Caki2 (cell line): ENCODE data around the gene HS6ST1. TPM values are rescaled to one million over a fixed set of nuclear protein-coding genes. Genes with fewer than 3 reads are reported as not detected.

Experiments
- DNase-seq: peaks from one replicate; pipeline ENCODE4 v3.0.0-alpha.2; 2015; ENCODE audit warnings: low read depth
- in situ Hi-C: cut with HindIII; loops from 2 replicates; pipeline ENCODE4 v1.10.0; 2016; ENCODE audit warnings: low sequenced_read_pairs, low pct_unique_long_range_greater_than_20kb, mixed read lengths
- total RNA-seq: library from RNA; depleted of rRNA; stranded (reverse); fragments of >200 nt; shearing (Covaris generic); gene quantifications from 2 replicates; pipeline ENCODE4 v1.2.3, GENCODE V29; 2014; ENCODE audit warnings: low replicate concordance

HS6ST1 gene
- total RNA-seq, 1 experiment from 2014 or later: 23.8 TPM

GRCh38 chr2:128290356-128290755, 28.3 kb downstream of the HS6ST1 start:
- DNase-seq: no peak
- in situ Hi-C loops: no loop called here

- no peak for DNase-seq
- in situ Hi-C loops: no loop called here
These were observed 29.2 kb downstream of the HS6ST1 start for GRCh38 chr2:128289439-128289838.

GRCh38 chr2:128288781-128289180, 29.9 kb downstream of the HS6ST1 start:
- in situ Hi-C loops: no loop called here
- no peak for DNase-seq

GRCh38 chr2:128287780-128288735, 30.6 kb downstream of the HS6ST1 start:
- in situ Hi-C loops: no loop called here
- DNase-seq: no peak

- no peak for DNase-seq
- in situ Hi-C loops: no loop called here
These were observed 31.5 kb downstream of the HS6ST1 start for GRCh38 chr2:128286905-128287779.

DNA sequence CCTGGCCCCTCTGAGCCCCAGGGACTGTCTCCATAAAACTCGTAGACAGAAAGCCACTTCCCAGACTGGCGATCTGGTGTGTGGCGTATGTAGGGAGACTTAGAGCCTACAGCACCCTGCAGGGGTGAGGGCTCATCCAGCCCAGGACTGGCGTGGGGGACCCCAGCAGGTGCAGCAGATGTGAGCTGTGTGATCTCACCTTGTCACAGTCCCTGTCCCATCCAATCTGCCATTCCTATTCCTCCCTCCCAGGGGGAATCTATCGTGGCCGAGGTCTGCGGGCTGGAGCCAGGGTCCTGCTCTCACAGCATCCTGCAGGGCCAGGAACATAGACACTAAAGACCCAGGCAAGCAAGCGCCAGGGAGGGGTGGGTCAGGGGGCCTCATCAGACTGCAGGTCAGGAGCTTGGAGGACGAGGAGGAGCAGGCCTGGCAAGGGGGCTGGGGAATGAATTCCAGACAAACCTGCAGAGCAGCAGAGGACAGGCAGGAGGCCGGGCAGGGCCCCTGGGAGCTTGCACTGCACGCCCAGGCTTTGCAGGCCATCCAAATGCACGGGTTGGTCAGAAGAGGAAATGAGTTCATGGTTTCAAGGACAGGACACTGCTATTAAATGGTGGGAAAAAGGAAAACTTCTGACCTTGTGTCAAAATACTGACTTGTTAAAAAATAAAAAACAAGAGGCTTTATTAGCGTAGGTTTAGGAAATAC, 32.5 kb downstream of the HS6ST1 start:
- DNase-seq: no peak

GRCh38 chr2:128285329-128285931, 33.2 kb downstream of the HS6ST1 start:
- DNase-seq: no peak
- in situ Hi-C loops: no loop called here

More for the DNA sequence above, 32.5 kb downstream of the HS6ST1 start:
- in situ Hi-C loops: no loop called here

- DNase-seq: no peak
- in situ Hi-C loops: no loop called here
These were observed 33.8 kb downstream of the HS6ST1 start for GRCh38 chr2:128284841-128285240.

DNA sequence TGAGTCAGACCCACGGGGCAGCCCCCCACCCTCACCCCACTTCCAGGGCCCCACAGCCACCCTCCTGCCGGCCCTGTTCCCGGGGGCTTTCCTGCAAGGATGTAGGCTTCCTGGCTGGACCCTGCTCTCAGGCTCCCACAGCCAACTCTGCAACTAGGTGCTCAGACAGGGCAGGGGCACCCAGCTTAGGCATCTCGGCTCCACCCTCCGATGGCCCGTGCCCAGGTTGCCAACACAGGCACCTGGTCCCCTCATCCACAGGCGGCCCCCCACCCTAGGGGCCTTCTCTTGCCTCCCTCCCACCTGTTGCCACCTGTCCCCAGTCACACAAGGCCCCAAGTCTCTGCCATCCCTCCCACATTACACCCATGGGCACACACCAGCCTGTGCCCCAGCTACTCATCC, 34.6 kb downstream of the HS6ST1 start:
- DNase-seq: no peak
- in situ Hi-C loops: no loop called here

- in situ Hi-C loops: no loop called here
- DNase-seq: no peak
These were observed 35.5 kb downstream of the HS6ST1 start for GRCh38 chr2:128282976-128283810.

DNA sequence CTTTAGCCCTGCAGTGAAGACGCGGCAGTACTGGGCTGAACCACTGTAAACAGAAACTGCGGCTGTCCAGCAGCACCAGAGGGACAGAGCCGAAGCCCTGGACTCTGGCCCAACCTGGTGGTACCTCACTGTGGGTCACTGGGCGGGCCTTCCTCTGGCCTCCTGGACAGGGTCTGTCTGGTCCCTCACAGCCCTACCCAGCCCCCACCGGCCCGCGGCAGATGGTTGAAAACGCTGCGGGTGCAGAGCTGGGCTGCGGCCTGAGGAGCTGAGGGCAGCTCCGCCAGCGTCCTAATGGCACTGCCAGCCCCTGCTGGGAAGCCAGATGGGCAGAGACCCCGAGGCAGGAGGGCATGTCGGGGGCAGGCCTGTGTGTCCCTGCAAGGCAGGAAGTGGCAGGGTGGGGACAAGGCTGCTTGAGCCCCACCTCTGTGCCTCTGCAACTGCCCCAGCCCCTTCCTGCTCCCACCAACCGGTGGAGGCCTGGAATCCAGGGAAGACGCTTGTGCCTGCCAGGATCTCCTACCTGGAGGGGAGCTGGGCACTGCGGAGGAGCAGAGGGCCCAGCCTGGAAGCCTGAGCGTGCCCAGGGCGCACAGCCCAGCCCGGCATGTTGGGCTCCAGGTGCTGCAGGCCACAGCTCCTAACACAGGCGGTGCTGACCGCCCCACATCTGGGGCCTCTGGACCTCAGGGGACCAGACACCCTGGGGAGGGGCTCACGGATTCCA, 36.3 kb downstream of the HS6ST1 start:
- no peak for DNase-seq
- in situ Hi-C loops: no loop called here

DNA sequence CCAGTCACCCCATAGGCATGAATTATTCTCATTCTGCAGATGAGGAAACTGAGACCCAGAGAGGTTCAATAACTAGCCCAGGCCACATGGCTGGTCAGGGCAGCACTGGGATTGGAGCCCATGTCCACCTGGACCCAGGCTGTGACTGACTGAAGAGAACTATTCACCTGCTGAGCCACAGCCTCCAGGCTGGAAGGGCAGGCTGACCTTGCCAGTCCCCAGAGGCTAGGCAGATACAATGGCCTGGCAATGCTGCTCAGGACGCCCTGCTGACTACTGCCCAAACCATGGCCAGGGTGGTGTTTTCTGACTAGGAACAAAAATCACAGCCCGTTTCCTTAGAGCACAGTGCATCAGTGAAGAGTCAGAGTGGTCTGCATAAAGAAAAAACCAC, 36.8 kb downstream of the HS6ST1 start:
- in situ Hi-C loops: no loop called here
- DNase-seq: no peak

DNA sequence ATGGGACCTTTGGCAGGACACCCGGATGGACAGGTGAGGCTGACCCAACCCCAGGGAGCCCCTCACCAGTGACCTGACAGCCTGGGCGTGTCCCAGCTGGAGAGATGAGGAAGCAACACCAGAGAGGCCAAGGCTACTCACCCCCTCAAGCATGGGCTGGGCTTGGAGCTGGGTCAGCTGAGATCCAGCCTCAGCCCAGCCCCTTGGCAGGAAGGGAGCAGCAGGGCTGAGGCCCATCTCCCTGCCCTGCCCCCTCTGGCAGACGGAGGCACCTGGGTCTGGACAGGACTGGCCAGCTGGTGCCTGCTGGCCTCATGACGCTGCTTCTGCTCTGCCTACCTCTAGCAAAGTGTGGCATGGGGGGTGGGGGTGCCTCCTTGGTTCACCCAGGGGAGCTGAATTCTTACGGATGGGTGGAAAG, 37.8 kb downstream of the HS6ST1 start:
- no peak for DNase-seq
- in situ Hi-C loops: no loop called here

GRCh38 chr2:128280158-128280871, 38.4 kb downstream of the HS6ST1 start:
- in situ Hi-C loops: no loop called here
- DNase-seq: no peak

- in situ Hi-C loops: no loop called here
- no peak for DNase-seq
These were observed 38.9 kb downstream of the HS6ST1 start for GRCh38 chr2:128279786-128280157.

GRCh38 chr2:128279009-128279408, 39.7 kb downstream of the HS6ST1 start:
- no peak for DNase-seq
- in situ Hi-C loops: no loop called here
